HL-60 (cell line): Measurements from ENCODE around the gene NCMAP.

ENCODE experiments used
- DNase-seq, 2 experiments: peaks; one replicate each; pipeline ENCODE4 v3.0.0-alpha.2; 2010 to 2020; ENCODE audit warnings: low read depth in 1 of 2, low spot score in 1 of 2
- H3K27ac ChIP-seq: fragments of 250-450 bp; sonication (Bioruptor Pico); replicated peaks from 2 replicates; pipeline ENCODE4 v1.5.1; 2020; ENCODE audit warnings: mild to moderate bottlenecking, moderate library complexity
- H3K27me3 ChIP-seq: fragments of 250-450 bp; sonication (Bioruptor Pico); 2 replicates; pipeline ENCODE4 v1.5.1; 2021; ENCODE audit warnings: mild to moderate bottlenecking, moderate library complexity; ENCODE audit not compliant: insufficient read depth, poor library complexity, severe bottlenecking
- H3K4me3 ChIP-seq: replicated peaks from 2 replicates; pipeline ENCODE4 v1.5.1; 2011; ENCODE audit warnings: mild to moderate bottlenecking, control low read depth, low read length; ENCODE audit not compliant: insufficient read depth
- CTCF ChIP-seq: IDR thresholded peaks from one replicate; pipeline ENCODE4 v1.5.1; 2011; ENCODE audit warnings: low read length, control low read depth, inconsistent platforms; ENCODE audit not compliant: insufficient read depth
- GABPA ChIP-seq: IDR thresholded peaks from 2 replicates; pipeline ENCODE4 v1.6.1; 2012; ENCODE audit warnings: low read depth
- POLR2AphosphoS5 ChIP-seq: IDR thresholded peaks from 2 replicates; pipeline ENCODE4 v1.6.1; 2012; ENCODE audit warnings: low read depth
- REST ChIP-seq: IDR thresholded peaks from 2 replicates; pipeline ENCODE4 v1.6.1; 2012; ENCODE audit warnings: low read depth; ENCODE audit not compliant: insufficient replicate concordance
- SPI1 ChIP-seq: IDR thresholded peaks from 2 replicates; pipeline ENCODE4 v1.6.1; 2012; ENCODE audit warnings: low read depth, mild to moderate bottlenecking, borderline replicate concordance

The NCMAP gene

GRCh38 chr1:24558455-24558854 lies 2.6 kb downstream of the NCMAP start:
- DNase-seq, result no peak
- peaks cover 30% of the 10 kb centered on the region for H3K27me3 ChIP-seq
- H3K4me3 ChIP-seq, result no peak overlapping the region
- TF ChIP-seq POLR2AphosphoS5 (no peak), SPI1 (no peak), REST (no peak), CTCF (no peak), GABPA (no peak)
- no peak overlapping the region for H3K27ac ChIP-seq

- Histone ChIP-seq H3K4me3 (no peak overlapping the region), H3K27me3 (peaks cover 32% of the 10 kb centered on the region), H3K27ac (no peak overlapping the region)
- no peak for DNase-seq
- TF ChIP-seq POLR2AphosphoS5 (no peak), REST (no peak), CTCF (no peak), SPI1 (no peak), GABPA (no peak)
Observed at GRCh38 chr1:24558902-24559791, 3.3 kb downstream of the NCMAP start.

- H3K27me3 ChIP-seq, result peaks cover 22% of the 10 kb centered on the region
- no peak overlapping the region for H3K27ac ChIP-seq
Observed at GRCh38 chr1:24560361-24560760, 4.5 kb downstream of the NCMAP start.

More at GRCh38 chr1:24560361-24560760, 4.5 kb downstream of the NCMAP start:
- no peak overlapping the region for H3K4me3 ChIP-seq
- TF ChIP-seq POLR2AphosphoS5, result no peak
- no peak for TF ChIP-seq GABPA
- no peak for TF ChIP-seq REST
- no peak for TF ChIP-seq CTCF
- no peak for TF ChIP-seq SPI1
- no peak for DNase-seq
